Measurements from ENCODE around the gene FRMPD2. TPM values are rescaled to one million over a fixed set of nuclear protein-coding genes. Genes with fewer than 3 reads are reported as not detected.

FRMPD2 gene
- total and polyA plus RNA-seq, 11 donors, result 0.20 to 0.66 TPM; not detected in 9

GRCh38 chr10:48213047-48213446 lies 61.4 kb downstream of the FRMPD2 start:
- Histone ChIP-seq H3K4me3 (no peak overlapping the region), H3K36me3 (no peaks in the 10 kb centered on the region), H3K9me3 (peaks cover 0 to 4% (median 0%) of the 10 kb centered on the region in 12 donors), H3K4me1 (no peaks in the 10 kb centered on the region), H3K27me3 (peaks cover 0 to 13% (median 0%) of the 10 kb centered on the region in 9 donors), H3K27ac (no peak overlapping the region)
- DNase-seq (no peak), ATAC-seq (no peak)
- intact Hi-C loops (cut with DNase I), result loop anchor here in 1 of 10 donors (5.0 kb wide), 1 partner anchor 74 kb away; no protein-coding TSS in a partner anchor
- TF ChIP-seq CTCF (IDR thresholded peaks at IDR 0.05) (no peak), POLR2A (IDR thresholded peaks at IDR 0.05) (no peak)
- WGBS, 4 donors, result 59 to 71% (median 65%) methylated on average over 1 of the region's 1 CpG

- H3K9me3 ChIP-seq, result peaks cover 0 to 4% (median 0%) of the 10 kb centered on the region in 12 donors
- 89 to 94% (median 91%) methylated on average over 7 of the region's 7 CpGs for WGBS, 4 donors
- no peaks in the 10 kb centered on the region for H3K36me3 ChIP-seq
- peaks cover 0 to 13% (median 0%) of the 10 kb centered on the region in 9 donors for H3K27me3 ChIP-seq
- H3K4me1 ChIP-seq, result no peaks in the 10 kb centered on the region
- DNase-seq (no peak), ATAC-seq (no peak)
- TF ChIP-seq CTCF (IDR thresholded peaks at IDR 0.05) (no peak), POLR2A (IDR thresholded peaks at IDR 0.05) (no peak)
- H3K4me3 ChIP-seq, result no peak overlapping the region
- H3K27ac ChIP-seq, result no peak overlapping the region
- intact Hi-C loops (cut with DNase I), result loop anchor here in 1 of 10 donors (5.0 kb wide), 1 partner anchor 76 kb away; no protein-coding TSS in a partner anchor
Measured at GRCh38 chr10:48211777-48212176, 62.7 kb downstream of the FRMPD2 start.

GRCh38 chr10:48210966-48211365 lies 63.5 kb downstream of the FRMPD2 start:
- no peak overlapping the region for H3K27ac ChIP-seq
- H3K9me3 ChIP-seq, result peaks cover 0 to 4% (median 0%) of the 10 kb centered on the region in 12 donors
- peaks cover 0 to 13% (median 0%) of the 10 kb centered on the region in 9 donors for H3K27me3 ChIP-seq
- H3K36me3 ChIP-seq, result no peaks in the 10 kb centered on the region
- DNase-seq (no peak), ATAC-seq (no peak)
- no peak overlapping the region for H3K4me3 ChIP-seq
- TF ChIP-seq CTCF (IDR thresholded peaks at IDR 0.05) (no peak), POLR2A (IDR thresholded peaks at IDR 0.05) (no peak)
- intact Hi-C loops (cut with DNase I), result loop anchor here in 1 of 10 donors (5.0 kb wide), 1 partner anchor 76 kb away; no protein-coding TSS in a partner anchor
- WGBS, 4 donors, result 91 to 95% (median 92%) methylated on average over 5 of the region's 5 CpGs
- no peaks in the 10 kb centered on the region for H3K4me1 ChIP-seq

- Histone ChIP-seq H3K36me3 (no peaks in the 10 kb centered on the region), H3K4me1 (no peaks in the 10 kb centered on the region), H3K27ac (no peak overlapping the region), H3K27me3 (peaks cover 0 to 13% (median 0%) of the 10 kb centered on the region in 9 donors), H3K9me3 (no peaks in the 10 kb centered on the region), H3K4me3 (no peak overlapping the region)
- intact Hi-C loops (cut with DNase I), result loop anchor here in 1 of 10 donors (5.0 kb wide), 1 partner anchor 77 kb away; no protein-coding TSS in a partner anchor
- ATAC-seq (no peak), DNase-seq (no peak)
- 85 to 88% (median 86%) methylated on average over 9 of the region's 9 CpGs for WGBS, 4 donors
- no peak for TF ChIP-seq POLR2A (IDR thresholded peaks at IDR 0.05)
- TF ChIP-seq CTCF (IDR thresholded peaks at IDR 0.05), result no peak
Measured at GRCh38 chr10:48210391-48210790, 64.1 kb downstream of the FRMPD2 start.

All from heart left ventricle (tissue), 16 donors.